ENCODE data around the gene RBM46. TPM values are rescaled to one million over a fixed set of nuclear protein-coding genes. Genes with fewer than 3 reads are reported as not detected.

Gene RBM46
- total and polyA plus RNA-seq, 2 experiments from 2014 or later = 0.33 to 0.75 TPM

DNA sequence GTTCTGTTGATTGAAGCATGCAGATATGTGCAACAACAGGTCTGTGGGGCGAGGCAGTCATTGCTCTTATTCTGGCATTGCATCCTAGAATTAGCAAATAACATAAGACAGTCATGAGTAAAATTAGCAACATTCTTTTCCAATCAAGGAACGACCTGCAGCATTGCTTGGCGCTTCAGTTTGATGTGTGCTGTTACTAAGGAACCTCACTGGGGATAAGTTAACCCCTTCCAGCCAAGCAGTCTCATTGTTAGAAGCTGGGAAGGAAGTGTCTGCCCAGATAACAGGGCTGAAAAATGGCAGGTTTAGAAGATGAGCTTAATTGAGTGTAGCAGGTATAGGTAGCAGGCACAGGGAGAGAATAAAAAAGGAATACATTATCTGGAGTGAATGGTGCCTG lies 55.4 kb downstream of the RBM46 start:
- Histone ChIP-seq H3K4me1 (ENCODE audit: low read depth) (no peaks in the 10 kb centered on the region), H3K4me3 (no peak overlapping the region), H3K9me3 (ENCODE audit: low read depth) (no peaks in the 10 kb centered on the region), H3K27ac (no peak overlapping the region), H3K27me3 (no peaks in the 10 kb centered on the region), H3K36me3 (no peaks in the 10 kb centered on the region)
- no peak for DNase-seq (ENCODE audit: low read depth in 1 of 2, low spot score in 1 of 2)
- no peak for TF ChIP-seq CTCF (IDR thresholded peaks at IDR 0.05; ENCODE audit: low read depth, low read length)

DNA sequence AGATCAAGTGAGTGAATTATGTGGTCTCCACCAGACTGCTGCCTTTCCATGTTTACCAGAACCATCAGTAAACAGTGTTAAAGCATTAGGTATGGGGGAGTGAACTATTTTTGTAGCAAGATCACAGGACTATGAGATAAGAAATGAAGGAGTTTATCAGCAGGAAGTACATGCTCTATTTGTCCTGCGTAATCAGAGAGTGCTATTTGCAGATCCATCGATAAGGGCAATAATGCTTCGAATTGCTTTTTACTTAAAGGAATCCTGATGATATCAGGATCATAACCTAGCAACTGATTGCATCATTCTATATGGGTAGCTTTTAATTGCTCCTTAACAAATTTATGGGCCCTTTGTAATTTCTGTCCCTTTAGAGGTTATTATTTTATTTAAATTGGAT lies 57.1 kb downstream of the RBM46 start:
- Histone ChIP-seq H3K9me3 (ENCODE audit: low read depth) (no peaks in the 10 kb centered on the region), H3K4me3 (no peak overlapping the region), H3K36me3 (no peaks in the 10 kb centered on the region), H3K4me1 (ENCODE audit: low read depth) (no peaks in the 10 kb centered on the region), H3K27me3 (no peaks in the 10 kb centered on the region), H3K27ac (no peak overlapping the region)
- DNase-seq (ENCODE audit: low read depth in 1 of 2, low spot score in 1 of 2) = no peak
- TF ChIP-seq CTCF (IDR thresholded peaks at IDR 0.05; ENCODE audit: low read depth, low read length) = no peak

- Histone ChIP-seq H3K4me1 (ENCODE audit: low read depth) (no peaks in the 10 kb centered on the region), H3K36me3 (no peaks in the 10 kb centered on the region), H3K4me3 (no peak overlapping the region), H3K27ac (no peak overlapping the region), H3K9me3 (ENCODE audit: low read depth) (no peaks in the 10 kb centered on the region), H3K27me3 (no peaks in the 10 kb centered on the region)
- TF ChIP-seq CTCF (IDR thresholded peaks at IDR 0.05; ENCODE audit: low read depth, low read length) = no peak
- no peak for DNase-seq (ENCODE audit: low read depth in 1 of 2, low spot score in 1 of 2)
These were observed 57.6 kb downstream of the RBM46 start for GRCh38 chr4:154838694-154839093.

DNA sequence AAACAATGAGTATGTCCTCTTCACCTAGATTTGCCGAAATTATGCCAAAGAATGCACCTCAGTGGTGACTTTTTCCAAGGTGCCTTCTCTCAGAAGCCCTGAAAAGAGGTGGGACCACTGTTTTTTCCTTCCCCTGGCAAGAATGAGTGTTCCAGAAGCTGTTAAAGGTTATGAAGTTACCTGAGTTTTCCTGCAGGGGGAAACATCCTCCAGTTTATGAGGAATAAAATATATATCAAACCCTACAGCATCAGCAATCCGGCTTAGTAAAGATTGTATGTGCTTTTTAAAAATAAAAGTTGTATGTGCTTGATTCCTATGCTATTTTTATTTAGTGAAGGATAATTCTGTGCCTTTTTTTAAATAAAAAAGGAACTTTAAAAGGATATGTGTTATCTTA lies 73.3 kb downstream of the RBM46 start:
- TF ChIP-seq CTCF (IDR thresholded peaks at IDR 0.05; ENCODE audit: low read depth, low read length) = peak; percentile 41
- no peaks in the 10 kb centered on the region for H3K4me1 ChIP-seq (ENCODE audit: low read depth)
- no peaks in the 10 kb centered on the region for H3K36me3 ChIP-seq
- H3K9me3 ChIP-seq (ENCODE audit: low read depth) = no peaks in the 10 kb centered on the region
- DNase-seq (ENCODE audit: low read depth in 1 of 2, low spot score in 1 of 2) = peak; percentile 8 to 46
- H3K4me3 ChIP-seq = no peak overlapping the region
- no peaks in the 10 kb centered on the region for H3K27me3 ChIP-seq
- no peak overlapping the region for H3K27ac ChIP-seq

- no peak overlapping the region for H3K27ac ChIP-seq
- H3K4me1 ChIP-seq (ENCODE audit: low read depth) = no peaks in the 10 kb centered on the region
- H3K9me3 ChIP-seq (ENCODE audit: low read depth) = no peaks in the 10 kb centered on the region
- TF ChIP-seq CTCF (IDR thresholded peaks at IDR 0.05; ENCODE audit: low read depth, low read length) = no peak
- H3K27me3 ChIP-seq = no peaks in the 10 kb centered on the region
- H3K36me3 ChIP-seq = no peaks in the 10 kb centered on the region
- no peak overlapping the region for H3K4me3 ChIP-seq
- DNase-seq (ENCODE audit: low read depth in 1 of 2, low spot score in 1 of 2) = no peak
These were observed 77.1 kb downstream of the RBM46 start for GRCh38 chr4:154858166-154858565.

Data from cardiac muscle cell (in vitro differentiated cells and primary cell).